SU-DHL-6 (cell line): ENCODE data around the gene TMEM232.

Experiments used
- H2AFZ ChIP-seq: fragments of 200-600 bp; sonication (generic); 2 replicates; pipeline ENCODE4 v1.6.1; 2014; ENCODE audit warnings: low read depth, mild to moderate bottlenecking, moderate library complexity, mixed read lengths, antibody characterized with exemption, low read length; ENCODE audit not compliant: severe bottlenecking
- H3F3A ChIP-seq: fragments of 200-600 bp; shearing (Covaris generic); 2 replicates; pipeline ENCODE4 v1.6.0; 2016; ENCODE audit warnings: antibody characterized with exemption, mild to moderate bottlenecking; ENCODE audit not compliant: insufficient read depth
- H3K27ac ChIP-seq: fragments of 200-600 bp; sonication (generic); 2 replicates; pipeline ENCODE4 v1.5.1; 2016; ENCODE audit warnings: low read depth, mild to moderate bottlenecking, low read length, moderate library complexity, mixed read lengths
- H3K27me3 ChIP-seq: fragments of 200-600 bp; sonication (generic), shearing (Covaris generic); 2 replicates; pipeline ENCODE4 v1.6.0; 2014; ENCODE audit warnings: mild to moderate bottlenecking, low read length
- H3K36me3 ChIP-seq: fragments of 200-600 bp; sonication (generic); 2 replicates; pipeline ENCODE4 v1.6.1; 2014; ENCODE audit warnings: mild to moderate bottlenecking, low read length, mixed read lengths
- H3K4me2 ChIP-seq: fragments of 300-600, 200-600 bp; shearing (Covaris generic), sonication (generic); 2 replicates; pipeline ENCODE4 v1.6.0; 2014; ENCODE audit warnings: low read length, low read depth, mild to moderate bottlenecking; ENCODE audit not compliant: poor library complexity, severe bottlenecking
- H3K4me3 ChIP-seq: fragments of 200-600 bp; sonication (generic); 2 replicates; pipeline ENCODE4 v1.5.1; 2014; ENCODE audit warnings: antibody characterized with exemption, low read length, mild to moderate bottlenecking, mixed read lengths; ENCODE audit not compliant: insufficient read depth, poor library complexity, severe bottlenecking
- H3K79me2 ChIP-seq: fragments of 200-600 bp; sonication (generic); 2 replicates; pipeline ENCODE4 v1.6.1; 2014; ENCODE audit warnings: mild to moderate bottlenecking, low read length, moderate library complexity; ENCODE audit not compliant: insufficient read depth
- H3K9ac ChIP-seq: fragments of 200-600 bp; sonication (generic); 2 replicates; pipeline ENCODE4 v1.7.0; 2014; ENCODE audit warnings: mild to moderate bottlenecking, low read length
- H3K9me2 ChIP-seq: fragments of 200-600 bp; sonication (generic); replicated peaks from 2 replicates; pipeline ENCODE4 v1.6.1; 2014; ENCODE audit warnings: low read length; ENCODE audit not compliant: insufficient read depth
- H3K9me3 ChIP-seq: fragments of 200-600 bp; sonication (generic); 2 replicates; pipeline ENCODE4 v1.6.1; 2014; ENCODE audit warnings: low read length, mixed read lengths; ENCODE audit not compliant: insufficient read depth
- H4K20me1 ChIP-seq: fragments of 200-600 bp; sonication (generic); 2 replicates; pipeline ENCODE4 v1.6.1; 2014; ENCODE audit warnings: low read depth, mild to moderate bottlenecking, antibody characterized with exemption, low read length, moderate library complexity, mixed read lengths
- CTCF ChIP-seq: fragments of 200-600 bp; sonication (generic); IDR thresholded peaks from one replicate; pipeline ENCODE4 v1.5.1; 2017; ENCODE audit warnings: antibody characterized with exemption, mild to moderate bottlenecking, low read length, moderate library complexity; ENCODE audit not compliant: insufficient read depth, poor library complexity, severe bottlenecking
- EZH2phosphoT487 ChIP-seq: fragments of 200-600 bp; sonication (generic), shearing (Covaris generic); conservative IDR thresholded peaks from 2 replicates; pipeline ENCODE4 v1.6.1; 2018; ENCODE audit warnings: mild to moderate bottlenecking, antibody characterized with exemption, low read length, moderate library complexity, mixed read lengths

Gene TMEM232

DNA sequence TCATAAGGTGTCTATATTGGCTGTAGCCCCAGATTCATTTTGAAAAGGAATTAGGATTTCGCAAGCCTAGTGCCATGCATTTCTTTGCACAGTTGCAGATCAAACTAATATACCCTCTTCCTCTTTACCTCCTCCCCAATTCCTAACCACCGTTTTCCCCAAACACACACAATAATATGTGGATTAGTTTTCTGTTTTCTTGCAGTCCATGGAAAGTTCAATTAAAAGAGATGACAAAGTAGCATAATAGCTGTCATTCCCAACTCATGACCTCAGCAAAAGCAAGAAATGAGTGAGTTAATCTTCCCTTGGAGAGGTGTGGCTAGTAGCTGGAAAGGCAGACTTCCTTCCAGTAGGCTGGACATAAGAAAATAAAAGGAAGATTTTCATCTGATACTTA, 349.1 kb downstream of the TMEM232 start:
- Histone ChIP-seq H3K9ac (no peak overlapping the region), H3K9me2 (no peaks in the 10 kb centered on the region), H3F3A (no peaks in the 10 kb centered on the region), H3K4me3 (no peak overlapping the region), H3K27me3 (no peaks in the 10 kb centered on the region), H3K79me2 (no peaks in the 10 kb centered on the region), H3K27ac (no peak overlapping the region), H2AFZ (no peak overlapping the region), H3K4me2 (no peak overlapping the region), H3K36me3 (no peaks in the 10 kb centered on the region), H4K20me1 (no peaks in the 10 kb centered on the region), H3K9me3 (no peaks in the 10 kb centered on the region)
- TF ChIP-seq CTCF, result no peak
- no peak for TF ChIP-seq EZH2phosphoT487

DNA sequence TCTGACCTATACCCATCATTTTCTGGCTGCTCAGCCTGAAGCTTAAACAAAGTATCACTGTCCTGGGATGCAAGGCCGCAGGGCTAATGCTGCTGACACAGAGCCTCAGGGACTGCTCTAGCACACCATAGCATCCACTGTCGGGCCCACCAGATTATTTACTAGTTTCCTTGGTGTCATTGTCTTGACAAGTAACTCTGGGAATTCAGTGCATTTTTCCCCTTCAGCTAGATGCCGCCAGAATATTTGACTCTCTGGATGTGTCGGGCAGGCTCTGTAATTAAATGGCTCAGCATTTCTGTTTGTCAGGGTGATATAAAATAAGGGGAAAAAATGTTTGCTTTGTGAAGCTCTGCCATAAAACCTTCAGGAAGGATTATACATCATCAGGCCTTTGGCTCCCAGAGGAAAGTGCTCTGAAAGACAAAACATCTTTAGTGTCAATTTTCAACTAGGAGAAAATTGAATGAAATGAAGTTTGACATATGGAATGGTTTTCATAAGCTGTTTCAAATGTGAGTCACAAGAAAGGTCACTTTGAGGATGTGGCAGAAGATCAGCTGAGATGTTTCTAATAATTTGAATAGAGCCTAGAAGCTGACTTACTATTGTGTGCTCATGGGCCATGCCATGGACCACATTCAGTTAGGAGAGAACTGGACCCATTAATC, 350.1 kb downstream of the TMEM232 start:
- TF ChIP-seq CTCF (no peak), EZH2phosphoT487 (no peak)
- Histone ChIP-seq H3K36me3 (no peaks in the 10 kb centered on the region), H3K9me3 (no peaks in the 10 kb centered on the region), H2AFZ (no peak overlapping the region), H3K27me3 (no peaks in the 10 kb centered on the region), H3K4me3 (no peak overlapping the region), H3K4me2 (no peak overlapping the region), H3K79me2 (no peaks in the 10 kb centered on the region), H4K20me1 (no peaks in the 10 kb centered on the region), H3K9me2 (no peaks in the 10 kb centered on the region), H3F3A (no peaks in the 10 kb centered on the region), H3K27ac (no peak overlapping the region), H3K9ac (no peak overlapping the region)

- Histone ChIP-seq H3K27me3 (no peaks in the 10 kb centered on the region), H3K9me3 (no peaks in the 10 kb centered on the region), H3K27ac (no peak overlapping the region), H3K9me2 (no peaks in the 10 kb centered on the region), H3F3A (no peaks in the 10 kb centered on the region), H2AFZ (no peak overlapping the region), H3K4me2 (no peak overlapping the region), H4K20me1 (no peaks in the 10 kb centered on the region), H3K79me2 (no peaks in the 10 kb centered on the region), H3K4me3 (no peak overlapping the region), H3K9ac (no peak overlapping the region), H3K36me3 (no peaks in the 10 kb centered on the region)
- no peak for TF ChIP-seq EZH2phosphoT487
- TF ChIP-seq CTCF, result no peak
Observed at GRCh38 chr5:110371725-110372041, 354.8 kb downstream of the TMEM232 start.
